Body of pancreas (tissue), 4 donors: Measurements from ENCODE around the gene IGFBP6. TPM values are rescaled to one million over a fixed set of nuclear protein-coding genes. Genes with fewer than 3 reads are reported as not detected.

Experiments
- ATAC-seq: fragments of 150-250 bp; one replicate; pipeline ENCODE4 v1.9.1; 2016
- DNase-seq, 4 donors: peaks; one replicate each; pipeline ENCODE4 v3.0.0-alpha.2; 2019
- H3K27ac ChIP-seq, 4 donors: fragments of 200-600 bp; sonication (generic); 1 replicate in 3 of 4; 2 replicates in 1 of 4; pipeline versions ENCODE4 v1.5.1 to v1.6.1; 2016 to 2019; ENCODE audit warnings: mild to moderate bottlenecking in 1 of 4, mixed read lengths in 1 of 4, moderate library complexity in 1 of 4
- H3K27me3 ChIP-seq, 2 donors: fragments of 200-600 bp; sonication (generic); one replicate each; pipeline ENCODE4 v1.6.0; 2016; ENCODE audit warnings: mild to moderate bottlenecking in 1 of 2
- H3K36me3 ChIP-seq, 2 donors: fragments of 200-600 bp; sonication (generic); replicated peaks in 1 of 2; 2 replicates each; pipeline ENCODE4 v1.5.1; 2016; ENCODE audit warnings: low read depth in 2 of 2; ENCODE audit not compliant: insufficient read depth in 1 of 2
- H3K4me1 ChIP-seq: fragments of 200-600 bp; sonication (generic); one replicate; pipeline ENCODE4 v1.6.0; 2016
- H3K4me3 ChIP-seq, 2 donors: fragments of 200-600 bp; sonication (generic); 1 replicate in 1 of 2; 2 replicates in 1 of 2; pipeline ENCODE4 v1.5.1; 2016 to 2019
- H3K9me3 ChIP-seq, 3 donors: fragments of 200-600 bp; sonication (generic); 1 replicate in 2 of 3; 2 replicates in 1 of 3; pipeline ENCODE4 v1.5.1; 2016
- CTCF ChIP-seq, 7 experiments: fragments of 450-650 bp in 4 of 7; fragments of 200-600 bp in 3 of 7; sonication (generic) in 3 of 7; IDR thresholded peaks; one replicate each; pipeline ENCODE4 v1.5.1; 2016 to 2019; ENCODE audit warnings: antibody characterized with exemption in 7 of 7
- POLR2A ChIP-seq, 3 donors: fragments of 450-650 bp; IDR thresholded peaks; one replicate each; pipeline ENCODE4 v1.6.1; 2016; ENCODE audit warnings: antibody characterized with exemption in 3 of 3, mild to moderate bottlenecking in 2 of 3
- WGBS, 2 donors: methylation state at CpG; one replicate each; pipeline ENCODE4 v1.1.5; 2017; 5-methylcytosine and 5-hydroxymethylcytosine counted together
- intact Hi-C: fragments of 100-400 bp; cut with DNase I; formaldehyde crosslinking; loops from one replicate; pipeline ENCODE4 v1.15.1; 2023
- microRNA-seq, 2 donors: library from miRNA; unstranded; fragments of <30 nt; microRNA quantifications; one replicate each; pipeline ENCODE4, GENCODE V29; 2016; ENCODE audit warnings: borderline number of aligned reads in 2 of 2, borderline replicate concordance in 2 of 2
- small RNA-seq: library from RNA; depleted of rRNA; stranded (forward); fragments of <200 nt; gene quantifications from one replicate; pipeline ENCODE3, GENCODE V24; 2016
- total RNA-seq, 2 donors: library from RNA; depleted of rRNA; stranded (reverse); fragments of >200 nt; gene quantifications; one replicate each; pipeline ENCODE4 v1.1.0, GENCODE V29; 2016

Gene IGFBP6
- total RNA-seq, 2 donors from 2014 or later = 154 to 204 TPM

- Histone ChIP-seq H3K4me3 (no peak overlapping the region), H3K4me1 (peaks cover 8% of the 10 kb centered on the region), H3K9me3 (no peaks in the 10 kb centered on the region), H3K36me3 (no peaks in the 10 kb centered on the region), H3K27ac (no peak overlapping the region), H3K27me3 (no peaks in the 10 kb centered on the region)
- ATAC-seq (no peak), DNase-seq (no peak)
- 77 to 79% methylated on average over 15 of the region's 15 CpGs for WGBS, 2 donors
- no peak for TF ChIP-seq CTCF (IDR thresholded peaks at IDR 0.05)
- TF ChIP-seq POLR2A (IDR thresholded peaks at IDR 0.05) = no peak
- intact Hi-C loops = no loop called here
Measured at GRCh38 chr12:53147653-53148052, 50.2 kb downstream of the IGFBP6 start.

DNA sequence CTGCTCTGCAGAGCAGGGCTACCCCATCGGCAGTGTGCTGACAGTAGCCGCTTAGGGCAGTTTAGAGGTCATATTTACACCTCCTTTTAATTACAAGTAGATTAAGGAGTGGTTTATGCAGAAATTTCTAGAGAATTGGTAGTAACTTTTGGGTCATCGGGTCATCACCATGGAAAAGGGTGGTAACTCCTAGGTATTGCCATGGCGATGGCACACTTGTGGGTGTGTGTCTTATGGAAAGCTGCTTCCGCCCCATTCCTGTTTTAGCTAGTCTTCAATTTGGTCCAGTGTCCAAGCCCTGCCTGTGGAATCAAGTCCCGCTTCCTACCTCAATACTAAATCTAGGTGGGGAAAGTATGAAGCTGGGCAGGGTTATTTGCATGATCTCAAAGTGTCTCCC lies 53.6 kb downstream of the IGFBP6 start:
- Histone ChIP-seq H3K27ac (no peak overlapping the region), H3K36me3 (no peaks in the 10 kb centered on the region), H3K27me3 (no peaks in the 10 kb centered on the region), H3K4me3 (no peak overlapping the region), H3K4me1 (no peaks in the 10 kb centered on the region), H3K9me3 (no peaks in the 10 kb centered on the region)
- ATAC-seq = no peak
- intact Hi-C loops = no loop called here
- no peak for DNase-seq
- TF ChIP-seq CTCF (IDR thresholded peaks at IDR 0.05) (no peak), POLR2A (IDR thresholded peaks at IDR 0.05) (no peak)
- 89 to 90% methylated on average over 6 of the region's 6 CpGs for WGBS, 2 donors

Small RNAs within 50 kb of the gene (microRNA-seq; reads per million reads assigned to microRNA genes)
- 0.45 to 1.4 reads per million in 2 donors for gene MIR6757

Small RNAs within 50 kb of the gene (small RNA-seq; reads per million reads assigned to genes)
- gene HIGD1AP1 (not detected), gene MIR6757 (not detected), gene RNU6-333P (not detected)

Other genes starting within 250 kb of the IGFBP6 start
- gene KRT78, start 248.7 kb upstream of the IGFBP6 start, total RNA-seq = not detected
- gene KRT8, start 192.6 kb upstream of the IGFBP6 start, total RNA-seq = 100 to 1,000 TPM; 394 to 455 TPM
- gene KRT18, start 148.5 kb upstream of the IGFBP6 start, total RNA-seq = 100 to 1,000 TPM; 542 to 573 TPM
- gene EIF4B, start 91.2 kb upstream of the IGFBP6 start, total RNA-seq = 100 to 1,000 TPM; 326 to 389 TPM
- 100 to 1,000 TPM in 1 of 2 donors, 10 to 100 TPM in 1; 75.5 to 113 TPM for gene TNS2, start 47.6 kb upstream of the IGFBP6 start, total RNA-seq
- 10 to 100 TPM; 35.3 to 59.3 TPM for gene SPRYD3, start 18.3 kb upstream of the IGFBP6 start, total RNA-seq
- not detected for gene SOAT2, start 5.8 kb downstream of the IGFBP6 start, total RNA-seq
- gene ZNF740, start 83.1 kb downstream of the IGFBP6 start, total RNA-seq = 10 to 100 TPM; 10.1 to 21.4 TPM
- gene CSAD, start 83.3 kb downstream of the IGFBP6 start, total RNA-seq = 10 to 100 TPM; 31.4 to 64.3 TPM
- 1 to 10 TPM; 2.3 to 4.9 TPM for gene ITGB7, start 109.6 kb downstream of the IGFBP6 start, total RNA-seq
- gene RARG, start 134.5 kb downstream of the IGFBP6 start, total RNA-seq = 10 to 100 TPM in 1 of 2 donors, 1 to 10 TPM in 1; 9.2 to 11.7 TPM
- not detected for gene ESPL1, start 170.6 kb downstream of the IGFBP6 start, total RNA-seq
- 100 to 1,000 TPM; 337 to 403 TPM for gene PFDN5, start 197.9 kb downstream of the IGFBP6 start, total RNA-seq
- 10 to 100 TPM; 25.4 to 25.7 TPM for gene MYG1, start 202.0 kb downstream of the IGFBP6 start, total RNA-seq
- 10 to 100 TPM; 40.0 to 53.7 TPM for gene AAAS, start 223.9 kb downstream of the IGFBP6 start, total RNA-seq
- not detected for gene SP7, start 238.7 kb downstream of the IGFBP6 start, total RNA-seq